Liver (tissue), 9 donors: Measurements from ENCODE around the gene MADD. TPM values are rescaled to one million over a fixed set of nuclear protein-coding genes. Genes with fewer than 3 reads are reported as not detected.

ENCODE experiments used
- DNase-seq: peaks from one replicate; pipeline ENCODE4 v3.0.0-alpha.2; 2017; ENCODE audit warnings: low spot score
- H3K27ac ChIP-seq, 2 donors: one replicate each; pipeline ENCODE4 v1.7.0; 2013; ENCODE audit warnings: inconsistent platforms in 2 of 2, low read length in 2 of 2, control low read depth in 1 of 2, low read depth in 1 of 2, mild to moderate bottlenecking in 1 of 2
- H3K27me3 ChIP-seq, 4 donors: one replicate each; pipeline versions ENCODE4 v1.6.1 to v1.7.0; 2013; ENCODE audit warnings: low read length in 3 of 4, inconsistent platforms in 1 of 4, mild to moderate bottlenecking in 1 of 4, moderate library complexity in 1 of 4; ENCODE audit not compliant: control insufficient read depth in 4 of 4, insufficient read depth in 4 of 4
- H3K36me3 ChIP-seq, 4 donors: one replicate each; pipeline versions ENCODE4 v1.6.1 to v1.7.0; 2013; ENCODE audit warnings: low read length in 3 of 4, mild to moderate bottlenecking in 3 of 4, low read depth in 1 of 4, moderate library complexity in 1 of 4; ENCODE audit not compliant: control insufficient read depth in 4 of 4, insufficient read depth in 3 of 4
- H3K4me1 ChIP-seq, 4 donors: one replicate each; pipeline versions ENCODE4 v1.6.1 to v1.7.0; 2013; ENCODE audit warnings: low read length in 3 of 4, mild to moderate bottlenecking in 3 of 4, moderate library complexity in 1 of 4; ENCODE audit not compliant: control insufficient read depth in 4 of 4, insufficient read depth in 4 of 4
- H3K4me3 ChIP-seq, 3 donors: one replicate each; pipeline versions ENCODE4 v1.6.1 to v1.7.0; 2013; ENCODE audit warnings: low read length in 3 of 3, control low read depth in 1 of 3, low read depth in 1 of 3, mild to moderate bottlenecking in 1 of 3
- H3K9ac ChIP-seq, 2 donors: one replicate each; pipeline ENCODE4 v1.7.0; 2013; ENCODE audit warnings: low read length in 2 of 2, mild to moderate bottlenecking in 2 of 2, moderate library complexity in 2 of 2, control low read depth in 1 of 2, low read depth in 1 of 2
- H3K9me3 ChIP-seq, 4 donors: one replicate each; pipeline versions ENCODE4 v1.6.1 to v1.7.0; 2013; ENCODE audit warnings: low read length in 3 of 4; ENCODE audit not compliant: control insufficient read depth in 4 of 4
- FOXA1 ChIP-seq: IDR thresholded peaks from 2 replicates; pipeline ENCODE4 v1.6.1; 2016; ENCODE audit warnings: antibody characterized with exemption
- FOXA2 ChIP-seq: IDR thresholded peaks from 2 replicates; pipeline ENCODE4 v1.6.1; 2016; ENCODE audit warnings: antibody characterized with exemption
- GABPA ChIP-seq, 2 donors: IDR thresholded peaks in 1 of 2; conservative IDR thresholded peaks in 1 of 2; 2 replicates each; pipeline ENCODE4 v1.6.1; 2016; ENCODE audit warnings: antibody characterized with exemption in 2 of 2, mild to moderate bottlenecking in 1 of 2, moderate library complexity in 1 of 2
- HNF4A ChIP-seq, 2 donors: conservative IDR thresholded peaks; 2 replicates each; pipeline ENCODE4 v1.6.1; 2016; ENCODE audit warnings: antibody characterized with exemption in 2 of 2, mild to moderate bottlenecking in 2 of 2
- HNF4G ChIP-seq: IDR thresholded peaks from 2 replicates; pipeline ENCODE4 v1.6.1; 2016; ENCODE audit warnings: antibody characterized with exemption
- SP1 ChIP-seq: IDR thresholded peaks from 2 replicates; pipeline ENCODE4 v1.6.1; 2018; ENCODE audit warnings: antibody characterized with exemption, mild to moderate bottlenecking
- TAF1 ChIP-seq: conservative IDR thresholded peaks from 2 replicates; pipeline ENCODE4 v1.6.1; 2016; ENCODE audit warnings: antibody characterized with exemption, mild to moderate bottlenecking
- YY1 ChIP-seq: IDR thresholded peaks from 2 replicates; pipeline ENCODE4 v1.6.1; 2016; ENCODE audit warnings: antibody characterized with exemption, mild to moderate bottlenecking
- WGBS: extraction: QIAGEN DNeasy Blood & Tissue Kit; methylation state at CpG from one replicate; pipeline ENCODE4 v1.1.7; 2013; 5-methylcytosine and 5-hydroxymethylcytosine counted together
- polyA plus RNA-seq, 2 donors: library from polyadenylated mRNA; stranded (reverse) in 1 of 2; unstranded in 1 of 2; fragments of 200-250 nt in 1 of 2; fragments of >200 nt in 1 of 2; fragmentation: Nextera tagmentation in 1 of 2; extraction: Ambion mirVana in 1 of 2; gene quantifications; one replicate each; pipeline versions ENCODE4 v1.2.1 to v1.2.3, GENCODE V29; 2013 to 2015
- total RNA-seq, 2 donors: library from RNA; depleted of rRNA; stranded (reverse); fragments of >200 nt; gene quantifications; one replicate each; pipeline ENCODE4 v1.2.3, GENCODE V29; 2014
- TF ChIP-seq, protein P1 (sequence below): fragments of 150-350 bp; IDR thresholded peaks from 2 replicates; pipeline ENCODE4 v1.5.1; 2017; ENCODE audit warnings: improper control_type of control experiment, low read depth, low read length; ENCODE audit not compliant: missing input control
- TF ChIP-seq, protein P2 (sequence below): IDR thresholded peaks from 2 replicates; pipeline ENCODE4 v1.6.1; 2016; ENCODE audit warnings: antibody characterized with exemption
- TF ChIP-seq, protein P3 (sequence below): IDR thresholded peaks from 2 replicates; pipeline ENCODE4 v1.6.1; 2016; ENCODE audit warnings: antibody characterized with exemption
- donor health status: healthy.
- donor health status: healthy.
- donor health status: healthy.
- donor health status: healthy.
- donor health status: healthy.

Gene MADD
- total and polyA plus RNA-seq, 4 donors, result 9.9 to 20.5 (median 11.1) TPM

DNA sequence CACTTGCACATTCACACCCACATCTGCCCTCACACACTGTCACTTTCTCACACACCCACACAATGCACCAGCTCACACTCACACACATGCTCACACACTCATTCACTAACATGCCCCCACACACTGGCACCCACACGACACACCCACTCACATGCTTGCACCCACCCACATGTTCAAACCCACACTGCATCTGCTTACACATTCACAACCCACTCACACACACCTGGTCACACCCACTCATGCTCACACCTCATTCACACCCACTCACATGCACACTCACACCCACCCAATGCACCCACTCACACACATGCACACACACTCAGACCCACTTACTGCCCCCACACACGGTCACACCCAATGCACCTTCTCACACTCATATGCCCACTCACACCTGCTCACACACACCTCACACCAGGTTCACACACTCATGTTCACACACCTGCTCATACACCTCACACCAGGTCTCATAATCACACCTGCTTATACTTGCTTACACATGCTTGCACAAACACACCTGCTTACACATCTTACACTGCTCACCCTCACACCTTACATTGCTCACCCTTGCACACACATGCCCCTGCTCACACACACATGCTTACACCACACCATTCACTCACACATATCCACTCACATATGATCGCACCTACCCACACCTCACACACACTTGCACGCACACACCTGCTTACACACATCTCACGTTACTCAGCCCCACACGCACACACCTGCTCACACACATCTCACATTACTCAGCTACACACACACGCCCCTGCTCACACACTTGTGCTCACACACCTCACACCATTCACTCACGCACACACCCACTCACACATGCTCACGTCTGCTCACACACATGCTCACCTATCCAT lies 86.4 kb downstream of the MADD start (continued):
- TF ChIP-seq, protein P1, sequence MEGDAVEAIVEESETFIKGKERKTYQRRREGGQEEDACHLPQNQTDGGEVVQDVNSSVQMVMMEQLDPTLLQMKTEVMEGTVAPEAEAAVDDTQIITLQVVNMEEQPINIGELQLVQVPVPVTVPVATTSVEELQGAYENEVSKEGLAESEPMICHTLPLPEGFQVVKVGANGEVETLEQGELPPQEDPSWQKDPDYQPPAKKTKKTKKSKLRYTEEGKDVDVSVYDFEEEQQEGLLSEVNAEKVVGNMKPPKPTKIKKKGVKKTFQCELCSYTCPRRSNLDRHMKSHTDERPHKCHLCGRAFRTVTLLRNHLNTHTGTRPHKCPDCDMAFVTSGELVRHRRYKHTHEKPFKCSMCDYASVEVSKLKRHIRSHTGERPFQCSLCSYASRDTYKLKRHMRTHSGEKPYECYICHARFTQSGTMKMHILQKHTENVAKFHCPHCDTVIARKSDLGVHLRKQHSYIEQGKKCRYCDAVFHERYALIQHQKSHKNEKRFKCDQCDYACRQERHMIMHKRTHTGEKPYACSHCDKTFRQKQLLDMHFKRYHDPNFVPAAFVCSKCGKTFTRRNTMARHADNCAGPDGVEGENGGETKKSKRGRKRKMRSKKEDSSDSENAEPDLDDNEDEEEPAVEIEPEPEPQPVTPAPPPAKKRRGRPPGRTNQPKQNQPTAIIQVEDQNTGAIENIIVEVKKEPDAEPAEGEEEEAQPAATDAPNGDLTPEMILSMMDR, result no peak

DNA sequence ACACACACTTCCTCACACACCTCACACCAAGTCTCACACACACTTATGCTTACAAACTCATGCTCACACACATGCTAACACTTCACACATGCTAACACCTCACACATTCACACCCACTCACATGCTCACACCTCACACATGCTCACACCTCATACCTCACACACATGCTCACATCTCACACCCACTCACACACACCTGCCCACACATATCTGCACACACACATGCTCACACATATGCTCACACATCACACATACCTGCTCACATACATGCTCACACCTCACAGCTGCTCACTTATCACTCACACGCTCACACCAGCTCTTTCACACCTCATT lies 87.0 kb downstream of the MADD start:
- 100% methylated on average over 1 of the region's 1 CpG for WGBS
- DNase-seq, result no peak
- TF ChIP-seq FOXA2 (no peak), FOXA1 (no peak), SP1 (no peak), GABPA (IDR thresholded peaks at IDR 0.05 in 1 of 2, conservative IDR thresholded peaks at IDR 0.05 in 1 of 2) (no peak), HNF4A (conservative IDR thresholded peaks at IDR 0.05) (no peak), HNF4G (no peak)
- TF ChIP-seq, protein P2, sequence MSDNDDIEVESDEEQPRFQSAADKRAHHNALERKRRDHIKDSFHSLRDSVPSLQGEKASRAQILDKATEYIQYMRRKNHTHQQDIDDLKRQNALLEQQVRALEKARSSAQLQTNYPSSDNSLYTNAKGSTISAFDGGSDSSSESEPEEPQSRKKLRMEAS, result no peak
- TF ChIP-seq, protein P3, sequence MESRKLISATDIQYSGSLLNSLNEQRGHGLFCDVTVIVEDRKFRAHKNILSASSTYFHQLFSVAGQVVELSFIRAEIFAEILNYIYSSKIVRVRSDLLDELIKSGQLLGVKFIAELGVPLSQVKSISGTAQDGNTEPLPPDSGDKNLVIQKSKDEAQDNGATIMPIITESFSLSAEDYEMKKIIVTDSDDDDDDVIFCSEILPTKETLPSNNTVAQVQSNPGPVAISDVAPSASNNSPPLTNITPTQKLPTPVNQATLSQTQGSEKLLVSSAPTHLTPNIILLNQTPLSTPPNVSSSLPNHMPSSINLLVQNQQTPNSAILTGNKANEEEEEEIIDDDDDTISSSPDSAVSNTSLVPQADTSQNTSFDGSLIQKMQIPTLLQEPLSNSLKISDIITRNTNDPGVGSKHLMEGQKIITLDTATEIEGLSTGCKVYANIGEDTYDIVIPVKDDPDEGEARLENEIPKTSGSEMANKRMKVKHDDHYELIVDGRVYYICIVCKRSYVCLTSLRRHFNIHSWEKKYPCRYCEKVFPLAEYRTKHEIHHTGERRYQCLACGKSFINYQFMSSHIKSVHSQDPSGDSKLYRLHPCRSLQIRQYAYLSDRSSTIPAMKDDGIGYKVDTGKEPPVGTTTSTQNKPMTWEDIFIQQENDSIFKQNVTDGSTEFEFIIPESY, result no peak

DNA sequence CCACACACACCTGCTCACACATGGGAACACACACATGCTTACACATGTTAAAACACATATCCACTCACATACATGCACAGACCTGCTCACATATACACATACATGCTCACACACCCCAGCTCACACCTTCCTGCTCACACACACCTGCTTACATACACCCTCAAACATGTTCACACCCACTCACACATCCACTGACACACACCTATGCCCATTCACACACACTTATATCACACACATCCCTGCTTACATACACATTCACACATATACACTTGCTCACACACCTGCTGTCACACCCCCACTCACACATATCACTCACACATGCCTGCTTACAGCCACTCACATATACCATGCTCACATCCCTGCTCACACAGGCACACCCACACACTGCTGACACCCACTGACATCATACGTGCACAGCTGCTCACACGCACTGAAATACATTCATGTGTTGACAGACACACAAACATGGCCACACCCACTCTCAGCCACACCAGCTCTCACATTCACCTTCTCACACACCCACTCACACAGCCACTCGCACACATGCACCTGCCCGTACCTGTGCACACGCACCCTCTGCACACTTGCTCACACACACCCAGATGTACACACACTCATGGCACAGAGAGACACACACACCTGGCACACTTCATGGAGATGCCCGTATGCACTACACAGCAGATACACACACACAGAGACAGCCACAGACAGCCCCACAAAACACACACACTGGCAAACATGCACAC lies 88.2 kb downstream of the MADD start:
- Histone ChIP-seq H3K9ac (no peak overlapping the region), H3K9me3 (no peaks in the 10 kb centered on the region), H3K36me3 (no peaks in the 10 kb centered on the region), H3K4me1 (peaks cover 0 to 6% (median 0%) of the 10 kb centered on the region in 4 donors), H3K27ac (no peak overlapping the region), H3K4me3 (no peak overlapping the region), H3K27me3 (no peaks in the 10 kb centered on the region)
- no peak for DNase-seq
- TF ChIP-seq GABPA (IDR thresholded peaks at IDR 0.05 in 1 of 2, conservative IDR thresholded peaks at IDR 0.05 in 1 of 2), result no peak
- 95% methylated on average over 6 of the region's 6 CpGs for WGBS

More for the DNA sequence above, 87.0 kb downstream of the MADD start:
- peaks cover 0 to 6% (median 0%) of the 10 kb centered on the region in 4 donors for H3K4me1 ChIP-seq
- H3K9me3 ChIP-seq, result no peaks in the 10 kb centered on the region
- H3K27me3 ChIP-seq, result no peaks in the 10 kb centered on the region
- H3K27ac ChIP-seq, result no peak overlapping the region
- no peak overlapping the region for H3K4me3 ChIP-seq
- H3K36me3 ChIP-seq, result no peaks in the 10 kb centered on the region
- no peak overlapping the region for H3K9ac ChIP-seq

DNA sequence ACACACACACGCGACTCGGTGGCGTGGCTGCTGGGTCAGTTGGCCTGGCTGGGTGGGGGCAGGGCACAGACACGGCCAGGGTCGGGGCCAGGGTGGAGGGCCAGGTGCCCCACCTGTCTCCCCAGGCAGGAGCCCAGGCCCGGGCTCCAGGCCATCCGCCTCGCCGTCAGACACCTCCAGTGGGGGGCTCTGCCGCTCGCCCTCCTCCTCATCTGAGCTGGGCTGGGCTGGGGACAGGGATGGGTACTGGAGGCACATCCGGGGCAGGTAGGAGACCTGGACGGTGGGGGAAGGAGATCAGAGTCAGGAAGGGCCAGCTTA lies 88.8 kb downstream of the MADD start:
- Histone ChIP-seq H3K27ac (no peak overlapping the region), H3K4me1 (peaks cover 0 to 6% (median 0%) of the 10 kb centered on the region in 4 donors), H3K27me3 (no peaks in the 10 kb centered on the region), H3K9ac (no peak overlapping the region), H3K9me3 (no peaks in the 10 kb centered on the region), H3K4me3 (no peak overlapping the region), H3K36me3 (no peaks in the 10 kb centered on the region)
- DNase-seq, result no peak
- no peak for TF ChIP-seq TAF1
- no peak for TF ChIP-seq HNF4G
- TF ChIP-seq YY1, result no peak
- 92% methylated on average over 14 of the region's 14 CpGs for WGBS
